ENCODE results near the gene DYRK4.

DNA sequence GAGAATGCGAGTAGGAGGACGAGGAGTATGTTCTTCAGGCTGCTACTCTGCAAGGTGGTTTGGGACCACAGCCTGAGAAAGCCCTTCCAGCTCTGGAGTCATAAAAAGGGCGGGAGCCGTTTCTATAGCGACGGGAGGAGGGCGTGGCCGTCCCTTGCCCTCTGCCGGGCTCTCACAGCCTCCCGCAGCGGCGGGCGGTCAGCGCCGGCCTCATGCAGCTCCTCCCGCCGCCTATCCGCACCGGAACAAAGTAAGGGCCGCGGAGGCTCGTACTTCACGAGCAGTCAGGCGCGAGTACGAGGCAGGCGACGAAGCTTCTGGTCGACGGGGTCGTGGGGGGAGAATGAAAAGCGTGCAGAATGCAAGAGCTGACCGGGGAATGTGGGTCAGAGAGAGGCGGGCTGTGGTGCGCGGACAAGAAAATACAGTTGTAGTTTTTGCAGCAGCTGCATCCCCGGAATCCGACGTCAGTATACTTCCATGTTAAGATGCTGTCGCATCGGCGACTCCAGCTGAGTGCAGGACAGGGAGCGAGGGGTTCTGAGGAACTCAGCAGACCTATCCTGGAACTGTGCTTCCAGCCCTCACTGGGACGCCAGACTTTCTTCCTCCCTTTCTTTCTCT lies at the start of gene DYRK4:
- TF ChIP-seq EZH2 (IDR thresholded peaks at IDR 0.05; ENCODE audit: borderline replicate concordance, low read depth, low read length, poor library complexity, severe bottlenecking), result no peak
- TF ChIP-seq, protein P1, sequence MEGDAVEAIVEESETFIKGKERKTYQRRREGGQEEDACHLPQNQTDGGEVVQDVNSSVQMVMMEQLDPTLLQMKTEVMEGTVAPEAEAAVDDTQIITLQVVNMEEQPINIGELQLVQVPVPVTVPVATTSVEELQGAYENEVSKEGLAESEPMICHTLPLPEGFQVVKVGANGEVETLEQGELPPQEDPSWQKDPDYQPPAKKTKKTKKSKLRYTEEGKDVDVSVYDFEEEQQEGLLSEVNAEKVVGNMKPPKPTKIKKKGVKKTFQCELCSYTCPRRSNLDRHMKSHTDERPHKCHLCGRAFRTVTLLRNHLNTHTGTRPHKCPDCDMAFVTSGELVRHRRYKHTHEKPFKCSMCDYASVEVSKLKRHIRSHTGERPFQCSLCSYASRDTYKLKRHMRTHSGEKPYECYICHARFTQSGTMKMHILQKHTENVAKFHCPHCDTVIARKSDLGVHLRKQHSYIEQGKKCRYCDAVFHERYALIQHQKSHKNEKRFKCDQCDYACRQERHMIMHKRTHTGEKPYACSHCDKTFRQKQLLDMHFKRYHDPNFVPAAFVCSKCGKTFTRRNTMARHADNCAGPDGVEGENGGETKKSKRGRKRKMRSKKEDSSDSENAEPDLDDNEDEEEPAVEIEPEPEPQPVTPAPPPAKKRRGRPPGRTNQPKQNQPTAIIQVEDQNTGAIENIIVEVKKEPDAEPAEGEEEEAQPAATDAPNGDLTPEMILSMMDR (conservative IDR thresholded peaks at IDR 0.05; ENCODE audit: low read depth, low read length), result no peak
